Astrocyte of the cerebellum (primary cell): Measurements from ENCODE around the gene ZBED5.

Experiments used
- DNase-seq: peaks from one replicate; pipeline ENCODE4 v3.0.0-alpha.2; 2011; ENCODE audit warnings: low read depth
- H3K4me3 ChIP-seq: 2 replicates; pipeline ENCODE4 v1.5.1; 2011; ENCODE audit warnings: mild to moderate bottlenecking, low read depth, low read length, moderate library complexity
- CTCF ChIP-seq: IDR thresholded peaks from 2 replicates; pipeline ENCODE4 v1.5.1; 2012; ENCODE audit warnings: low read length, low read depth, moderate library complexity, mild to moderate bottlenecking; ENCODE audit errors: missing control alignments
- in situ Hi-C: cut with HindIII; loops from 2 replicates; pipeline ENCODE4 v1.10.0; 2017; ENCODE audit warnings: low sequenced_read_pairs

Gene ZBED5

GRCh38 chr11:10808553-10809372 is 49.1 kb downstream of the ZBED5 start, which contains the start of gene EIF4G2:
Gene EIF4G2 (minus strand): TSS chr11:10808926.
- TF ChIP-seq CTCF: no peak
- peak; percentile 95 for DNase-seq
- in situ Hi-C loops: no loop called here
- peak within 1 kb of the TSS; percentile 81 for H3K4me3 ChIP-seq

- no peak for DNase-seq
- in situ Hi-C loops: no loop called here
- peak overlapping the region; percentile 81 for H3K4me3 ChIP-seq
- TF ChIP-seq CTCF: no peak
Observed at GRCh38 chr11:10808235-10808552, 49.7 kb downstream of the ZBED5 start.

GRCh38 chr11:10807493-10808234 is 50.2 kb downstream of the ZBED5 start:
- TF ChIP-seq CTCF: no peak
- in situ Hi-C loops: no loop called here
- DNase-seq: no peak
- peak overlapping the region; percentile 81 for H3K4me3 ChIP-seq

GRCh38 chr11:10806206-10806605 is 51.6 kb downstream of the ZBED5 start:
- in situ Hi-C loops: no loop called here
- no peak for TF ChIP-seq CTCF
- no peak for DNase-seq
- peak overlapping the region; percentile 81 for H3K4me3 ChIP-seq

- no peak overlapping the region for H3K4me3 ChIP-seq
- no peak for TF ChIP-seq CTCF
- no peak for DNase-seq
- in situ Hi-C loops: no loop called here
Observed at GRCh38 chr11:10805741-10806140, 52.1 kb downstream of the ZBED5 start.

GRCh38 chr11:10803676-10804075 is 54.2 kb downstream of the ZBED5 start:
- in situ Hi-C loops: no loop called here
- no peak overlapping the region for H3K4me3 ChIP-seq
- no peak for TF ChIP-seq CTCF
- DNase-seq: no peak
